ENCODE data around the gene MRPL10. TPM values are rescaled to one million over a fixed set of nuclear protein-coding genes. Genes with fewer than 3 reads are reported as not detected.
A peak's percentile ranks its signal among the peaks of the same experiment; 100 is the strongest.

The MRPL10 gene
- total and polyA plus RNA-seq, 2 experiments from 2014 or later = 70.0 to 87.1 TPM

- H3K27me3 ChIP-seq = peaks cover 81% of the 10 kb centered on the region
- H3K27ac ChIP-seq = no peak overlapping the region
- no peaks in the 10 kb centered on the region for H3K36me3 ChIP-seq
- H3K4me3 ChIP-seq = no peak overlapping the region
- TF ChIP-seq CTCF (IDR thresholded peaks at IDR 0.05; ENCODE audit: low read depth, low read length) = no peak
- no peaks in the 10 kb centered on the region for H3K4me1 ChIP-seq (ENCODE audit: low read depth)
- H3K9me3 ChIP-seq (ENCODE audit: low read depth) = no peaks in the 10 kb centered on the region
- no peak for DNase-seq (ENCODE audit: low read depth in 1 of 2, low spot score in 1 of 2)
Measured at GRCh38 chr17:47792457-47792856, 38.9 kb downstream of the MRPL10 start.

GRCh38 chr17:47791025-47791424, 40.3 kb downstream of the MRPL10 start:
- no peak for TF ChIP-seq CTCF (IDR thresholded peaks at IDR 0.05; ENCODE audit: low read depth, low read length)
- Histone ChIP-seq H3K27ac (no peak overlapping the region), H3K27me3 (peaks cover 90% of the 10 kb centered on the region), H3K9me3 (ENCODE audit: low read depth) (no peaks in the 10 kb centered on the region), H3K4me1 (ENCODE audit: low read depth) (no peaks in the 10 kb centered on the region), H3K36me3 (no peaks in the 10 kb centered on the region), H3K4me3 (no peak overlapping the region)
- DNase-seq (ENCODE audit: low read depth in 1 of 2, low spot score in 1 of 2) = no peak

GRCh38 chr17:47789611-47790561, 41.5 kb downstream of the MRPL10 start:
- H3K27me3 ChIP-seq = peaks cover 81% of the 10 kb centered on the region
- no peaks in the 10 kb centered on the region for H3K9me3 ChIP-seq (ENCODE audit: low read depth)
- DNase-seq (ENCODE audit: low read depth in 1 of 2, low spot score in 1 of 2) = peak; percentile 60 to 75
- TF ChIP-seq CTCF (IDR thresholded peaks at IDR 0.05; ENCODE audit: low read depth, low read length) = peak; percentile 57
- peak overlapping the region; percentile 17 for H3K4me3 ChIP-seq
- H3K36me3 ChIP-seq = no peaks in the 10 kb centered on the region
- H3K27ac ChIP-seq = no peak overlapping the region
- H3K4me1 ChIP-seq (ENCODE audit: low read depth) = no peaks in the 10 kb centered on the region

GRCh38 chr17:47785538-47786123, 45.7 kb downstream of the MRPL10 start:
- no peak for TF ChIP-seq CTCF (IDR thresholded peaks at IDR 0.05; ENCODE audit: low read depth, low read length)
- H3K4me3 ChIP-seq = no peak overlapping the region
- no peaks in the 10 kb centered on the region for H3K36me3 ChIP-seq
- no peaks in the 10 kb centered on the region for H3K4me1 ChIP-seq (ENCODE audit: low read depth)
- no peaks in the 10 kb centered on the region for H3K9me3 ChIP-seq (ENCODE audit: low read depth)
- DNase-seq (ENCODE audit: low read depth in 1 of 2, low spot score in 1 of 2) = peak; percentile 55 to 85
- peaks cover 45% of the 10 kb centered on the region for H3K27me3 ChIP-seq
- H3K27ac ChIP-seq = no peak overlapping the region

- DNase-seq (ENCODE audit: low read depth in 1 of 2, low spot score in 1 of 2) = no peak
- Histone ChIP-seq H3K36me3 (no peaks in the 10 kb centered on the region), H3K9me3 (ENCODE audit: low read depth) (no peaks in the 10 kb centered on the region), H3K4me3 (no peak overlapping the region), H3K27me3 (peaks cover 7% of the 10 kb centered on the region), H3K4me1 (ENCODE audit: low read depth) (no peaks in the 10 kb centered on the region), H3K27ac (no peak overlapping the region)
- no peak for TF ChIP-seq CTCF (IDR thresholded peaks at IDR 0.05; ENCODE audit: low read depth, low read length)
Measured at GRCh38 chr17:47781397-47781796, 49.9 kb downstream of the MRPL10 start.

Measured in cardiac muscle cell (in vitro differentiated cells and primary cell).